ENCODE measurements around the gene GPNMB.
"Not testable (repeated sequence)": the region's sequence is repeated elsewhere in the genome, so short reads cannot be mapped to it uniquely, and the experiment has no call there.

Gene GPNMB

GRCh38 chr7:23214938-23215337, 31.6 kb upstream of the GPNMB start:
- no peak overlapping the region for H3K4me3 Mint-ChIP-seq
- no peaks in the 10 kb centered on the region for H3K36me3 Mint-ChIP-seq (ENCODE audit: low read depth)
- no peak for DNase-seq (ENCODE audit: low spot score)
- peaks cover 21% of the 10 kb centered on the region for H3K27me3 Mint-ChIP-seq (ENCODE audit: low read depth)
- H3K4me1 Mint-ChIP-seq (ENCODE audit: low read depth) = no peaks in the 10 kb centered on the region
- H3K9me3 Mint-ChIP-seq = no peaks in the 10 kb centered on the region
- no peak overlapping the region for H3K27ac Mint-ChIP-seq

- no peaks in the 10 kb centered on the region for H3K4me1 Mint-ChIP-seq (ENCODE audit: low read depth)
- H3K27me3 Mint-ChIP-seq (ENCODE audit: low read depth) = peaks cover 18% of the 10 kb centered on the region
- DNase-seq (ENCODE audit: low spot score) = no peak
- no peaks in the 10 kb centered on the region for H3K36me3 Mint-ChIP-seq (ENCODE audit: low read depth)
- H3K4me3 Mint-ChIP-seq = no peak overlapping the region
- H3K27ac Mint-ChIP-seq = no peak overlapping the region
- H3K9me3 Mint-ChIP-seq = no peaks in the 10 kb centered on the region
These were observed 30.6 kb upstream of the GPNMB start for GRCh38 chr7:23216021-23216420.

GRCh38 chr7:23218196-23218595, 28.4 kb upstream of the GPNMB start:
- no peak for DNase-seq (ENCODE audit: low spot score)
- Mint-ChIP-seq H3K27ac (no peak overlapping the region), H3K4me1 (ENCODE audit: low read depth) (no peaks in the 10 kb centered on the region), H3K4me3 (no peak overlapping the region), H3K9me3 (no peaks in the 10 kb centered on the region), H3K27me3 (ENCODE audit: low read depth) (peaks cover 15% of the 10 kb centered on the region), H3K36me3 (ENCODE audit: low read depth) (no peaks in the 10 kb centered on the region)

- peaks cover 12% of the 10 kb centered on the region for H3K27me3 Mint-ChIP-seq (ENCODE audit: low read depth)
- no peaks in the 10 kb centered on the region for H3K4me1 Mint-ChIP-seq (ENCODE audit: low read depth)
- no peak for DNase-seq (ENCODE audit: low spot score)
- no peak overlapping the region for H3K4me3 Mint-ChIP-seq
- H3K36me3 Mint-ChIP-seq (ENCODE audit: low read depth) = no peaks in the 10 kb centered on the region
- H3K27ac Mint-ChIP-seq = no peak overlapping the region
- no peaks in the 10 kb centered on the region for H3K9me3 Mint-ChIP-seq
These were observed 25.8 kb upstream of the GPNMB start for GRCh38 chr7:23220690-23221305.

GRCh38 chr7:23222439-23223030, 24.0 kb upstream of the GPNMB start:
- DNase-seq (ENCODE audit: low spot score) = no peak
- Mint-ChIP-seq H3K27me3 (ENCODE audit: low read depth) (peaks cover 11% of the 10 kb centered on the region), H3K27ac (no peak overlapping the region), H3K36me3 (ENCODE audit: low read depth) (no peaks in the 10 kb centered on the region), H3K4me3 (no peak overlapping the region), H3K9me3 (no peaks in the 10 kb centered on the region), H3K4me1 (ENCODE audit: low read depth) (no peaks in the 10 kb centered on the region)

- not testable (repeated sequence) for H3K9me3 Mint-ChIP-seq; H3K36me3 Mint-ChIP-seq (ENCODE audit: low read depth); H3K27me3 Mint-ChIP-seq (ENCODE audit: low read depth); H3K4me1 Mint-ChIP-seq (ENCODE audit: low read depth); H3K27ac Mint-ChIP-seq; H3K4me3 Mint-ChIP-seq; DNase-seq (ENCODE audit: low spot score)
These were observed 22.2 kb upstream of the GPNMB start for GRCh38 chr7:23224364-23224763.

- Mint-ChIP-seq H3K9me3 (no peaks in the 10 kb centered on the region), H3K4me1 (ENCODE audit: low read depth) (no peaks in the 10 kb centered on the region), H3K27ac (no peak overlapping the region), H3K4me3 (no peak overlapping the region), H3K36me3 (ENCODE audit: low read depth) (no peaks in the 10 kb centered on the region), H3K27me3 (ENCODE audit: low read depth) (no peaks in the 10 kb centered on the region)
- no peak for DNase-seq (ENCODE audit: low spot score)
These were observed 19.6 kb upstream of the GPNMB start for GRCh38 chr7:23226844-23227450.

- no peak for DNase-seq (ENCODE audit: low spot score)
- H3K9me3 Mint-ChIP-seq = no peaks in the 10 kb centered on the region
- H3K4me1 Mint-ChIP-seq (ENCODE audit: low read depth) = no peaks in the 10 kb centered on the region
- no peak overlapping the region for H3K27ac Mint-ChIP-seq
- no peaks in the 10 kb centered on the region for H3K36me3 Mint-ChIP-seq (ENCODE audit: low read depth)
- H3K27me3 Mint-ChIP-seq (ENCODE audit: low read depth) = no peaks in the 10 kb centered on the region
- H3K4me3 Mint-ChIP-seq = no peak overlapping the region
These were observed 18.2 kb upstream of the GPNMB start for GRCh38 chr7:23228412-23228811.

- no peak overlapping the region for H3K27ac Mint-ChIP-seq
- H3K4me1 Mint-ChIP-seq (ENCODE audit: low read depth) = peaks cover 2% of the 10 kb centered on the region
- no peaks in the 10 kb centered on the region for H3K36me3 Mint-ChIP-seq (ENCODE audit: low read depth)
- H3K4me3 Mint-ChIP-seq = no peak overlapping the region
- DNase-seq (ENCODE audit: low spot score) = no peak
- no peaks in the 10 kb centered on the region for H3K9me3 Mint-ChIP-seq
- no peaks in the 10 kb centered on the region for H3K27me3 Mint-ChIP-seq (ENCODE audit: low read depth)
These were observed 15.9 kb upstream of the GPNMB start for GRCh38 chr7:23230641-23231101.

- no peak overlapping the region for H3K4me3 Mint-ChIP-seq
- no peak for DNase-seq (ENCODE audit: low spot score)
- H3K27me3 Mint-ChIP-seq (ENCODE audit: low read depth) = peaks cover 3% of the 10 kb centered on the region
- H3K27ac Mint-ChIP-seq = no peak overlapping the region
- no peaks in the 10 kb centered on the region for H3K9me3 Mint-ChIP-seq
- peaks cover 2% of the 10 kb centered on the region for H3K4me1 Mint-ChIP-seq (ENCODE audit: low read depth)
- H3K36me3 Mint-ChIP-seq (ENCODE audit: low read depth) = no peaks in the 10 kb centered on the region
These were observed 13.6 kb upstream of the GPNMB start for GRCh38 chr7:23232966-23233365.

GRCh38 chr7:23234569-23235296, 11.8 kb upstream of the GPNMB start:
- no peak for DNase-seq (ENCODE audit: low spot score)
- H3K4me1 Mint-ChIP-seq (ENCODE audit: low read depth) = peaks cover 2% of the 10 kb centered on the region
- H3K9me3 Mint-ChIP-seq = no peaks in the 10 kb centered on the region
- H3K27me3 Mint-ChIP-seq (ENCODE audit: low read depth) = peaks cover 7% of the 10 kb centered on the region
- no peak overlapping the region for H3K4me3 Mint-ChIP-seq
- no peak overlapping the region for H3K27ac Mint-ChIP-seq
- H3K36me3 Mint-ChIP-seq (ENCODE audit: low read depth) = no peaks in the 10 kb centered on the region

GRCh38 chr7:23235813-23236221, 10.8 kb upstream of the GPNMB start:
- Mint-ChIP-seq H3K4me1 (ENCODE audit: low read depth) (peaks cover 2% of the 10 kb centered on the region), H3K36me3 (ENCODE audit: low read depth) (no peaks in the 10 kb centered on the region)

GRCh38 chr7:23237000-23237399, 9.6 kb upstream of the GPNMB start:
- DNase-seq (ENCODE audit: low spot score) = no peak
- H3K27me3 Mint-ChIP-seq (ENCODE audit: low read depth) = peaks cover 7% of the 10 kb centered on the region
- no peaks in the 10 kb centered on the region for H3K9me3 Mint-ChIP-seq
- H3K4me3 Mint-ChIP-seq = no peak overlapping the region
- H3K27ac Mint-ChIP-seq = no peak overlapping the region
- H3K4me1 Mint-ChIP-seq (ENCODE audit: low read depth) = peaks cover 2% of the 10 kb centered on the region
- H3K36me3 Mint-ChIP-seq (ENCODE audit: low read depth) = no peaks in the 10 kb centered on the region

More at GRCh38 chr7:23235813-23236221, 10.8 kb upstream of the GPNMB start:
- Mint-ChIP-seq H3K4me3 (no peak overlapping the region), H3K9me3 (no peaks in the 10 kb centered on the region), H3K27ac (no peak overlapping the region), H3K27me3 (ENCODE audit: low read depth) (peaks cover 7% of the 10 kb centered on the region)
- no peak for DNase-seq (ENCODE audit: low spot score)

GRCh38 chr7:23238983-23239652, 7.5 kb upstream of the GPNMB start:
- Mint-ChIP-seq H3K36me3 (ENCODE audit: low read depth) (no peaks in the 10 kb centered on the region), H3K4me3 (no peak overlapping the region), H3K27ac (no peak overlapping the region), H3K9me3 (no peaks in the 10 kb centered on the region), H3K27me3 (ENCODE audit: low read depth) (peaks cover 13% of the 10 kb centered on the region), H3K4me1 (ENCODE audit: low read depth) (peaks cover 2% of the 10 kb centered on the region)
- DNase-seq (ENCODE audit: low spot score) = no peak
